ENCODE data around the gene MIF4GD. TPM values are rescaled to one million over a fixed set of nuclear protein-coding genes. Genes with fewer than 3 reads are reported as not detected.

Gene MIF4GD
- total RNA-seq = 10 to 100 TPM; 29.4 to 32.4 TPM
- polyA plus RNA-seq (2013, experiment 1 of 2) = 45.8 TPM
- 37.1 TPM for polyA plus RNA-seq (2013, experiment 2 of 2)
- total RNA-seq = 12.9 to 30.8 (median 22.2) reads per million in 172 experiments

GRCh38 chr17:75270966-75271232 is at the start of gene MIF4GD:
Gene MIF4GD, minus strand, starts transcription at chr17:75271231. Its CDS starts 1,036 bp downstream, at chr17:75270195.
- H3K27ac Mint-ChIP-seq = peak within 1 kb of the TSS; percentile 83
- peak within 1 kb of the TSS; percentile 85 for H3K4me3 Mint-ChIP-seq
- TF ChIP-seq CTCF (IDR thresholded peaks at IDR 0.05) = no peak

GRCh38 chr17:75319904-75320691 is 49.1 kb upstream of the MIF4GD start:
- peaks cover 9% of the 10 kb centered on the region for H3K4me1 Mint-ChIP-seq (ENCODE audit: low read depth)
- no peak for DNase-seq
- peaks cover 0 to 3% of the 10 kb centered on the region in 2 experiments for H3K9me3 ChIP-seq (ENCODE audit: control insufficient read depth in 1 of 2, insufficient read depth in 1 of 2, low read length in 2 of 2)
- no peaks in the 10 kb centered on the region for H3K27me3 Mint-ChIP-seq
- TF ChIP-seq CTCF (IDR thresholded peaks at IDR 0.05) = no peak
- H3K36me3 Mint-ChIP-seq (ENCODE audit: low read depth) = peaks cover 59% of the 10 kb centered on the region
- no peak overlapping the region for H3K27ac Mint-ChIP-seq
- H3K36me3 ChIP-seq (ENCODE audit: insufficient read depth, low read length) = peaks cover 58% of the 10 kb centered on the region
- no peaks in the 10 kb centered on the region for H3K27me3 ChIP-seq (ENCODE audit: control insufficient read depth in 1 of 2, insufficient read depth in 2 of 2, low read length in 2 of 2)
- no peak overlapping the region for H3K27ac ChIP-seq (ENCODE audit: low read depth in 1 of 2, low read length in 2 of 2)
- no peak for ATAC-seq (ENCODE audit: poor library complexity)
- intact Hi-C loops (cut with DNase I, micrococcal nuclease) = no loop called here
- H3K4me3 Mint-ChIP-seq = no peak overlapping the region
- peaks cover 11% of the 10 kb centered on the region for H3K4me1 ChIP-seq (ENCODE audit: insufficient read depth, low read length)
- CTCF ChIA-PET = interaction anchor here (1.0 to 3.5 kb wide), 2 partner anchors 84 to 92 kb away, joined by 3 to 46 read pairs; no protein-coding TSS in a partner anchor
- H3K4me3 ChIP-seq (ENCODE audit: low read length) = no peak overlapping the region
- POLR2A ChIA-PET = no interaction called here
- no peaks in the 10 kb centered on the region for H3K9me3 Mint-ChIP-seq

More at GRCh38 chr17:75270966-75271232, at the start of gene MIF4GD:
- Histone ChIP-seq H3K27ac (ENCODE audit: low read depth in 1 of 2, low read length in 2 of 2) (peak within 1 kb of the TSS; percentile 85 to 88), H3K4me1 (ENCODE audit: insufficient read depth, low read length) (peaks cover 40% of the 10 kb centered on the region), H3K27me3 (ENCODE audit: control insufficient read depth in 1 of 2, insufficient read depth in 2 of 2, low read length in 2 of 2) (no peaks in the 10 kb centered on the region), H3K9me3 (ENCODE audit: control insufficient read depth in 1 of 2, insufficient read depth in 1 of 2, low read length in 2 of 2) (no peaks in the 10 kb centered on the region), H3K36me3 (ENCODE audit: insufficient read depth, low read length) (peaks cover 21% of the 10 kb centered on the region), H3K4me3 (ENCODE audit: low read length) (peak within 1 kb of the TSS; percentile 95)
- DNase-seq (no peak), ATAC-seq (ENCODE audit: poor library complexity) (no peak)
- intact Hi-C loops (cut with DNase I, micrococcal nuclease) = loop anchor here (1.0 to 5.0 kb wide), 4 partner anchors 10 to 396 kb away; partner anchors contain the start of genes SLC25A19 (in 2 of the 2), GGA3 (in 1 of the 2), MRPS7 (in 1 of the 2) and RECQL5 (in 1 of the 2)
- POLR2A ChIA-PET = interaction anchor here (0.6 to 3.3 kb wide), 41 partner anchors 9 to 604 kb away, joined by 3 to 181 read pairs (median 5); partner anchors contain the start of genes ARMC7, FDXR, GGA3 and GRB2
- CTCF ChIA-PET = interaction anchor here (0.5 to 3.2 kb wide), 35 partner anchors 9 to 482 kb away, joined by 3 to 83 read pairs (median 5); partner anchors contain the start of genes GGA3, GRB2, MRPS7 and NUP85
- H3K4me1 Mint-ChIP-seq (ENCODE audit: low read depth) = peaks cover 21% of the 10 kb centered on the region
- peaks cover 24% of the 10 kb centered on the region for H3K36me3 Mint-ChIP-seq (ENCODE audit: low read depth)
- H3K27me3 Mint-ChIP-seq = no peaks in the 10 kb centered on the region
- H3K9me3 Mint-ChIP-seq = no peaks in the 10 kb centered on the region

GRCh38 chr17:75318615-75319222 is 47.7 kb upstream of the MIF4GD start:
- H3K4me1 Mint-ChIP-seq (ENCODE audit: low read depth) = peaks cover 10% of the 10 kb centered on the region
- no peaks in the 10 kb centered on the region for H3K27me3 Mint-ChIP-seq
- peaks cover 0 to 3% of the 10 kb centered on the region in 2 experiments for H3K9me3 ChIP-seq (ENCODE audit: control insufficient read depth in 1 of 2, insufficient read depth in 1 of 2, low read length in 2 of 2)
- POLR2A ChIA-PET = interaction anchor here (0.9 kb wide), 1 partner anchor 87 kb away, joined by 3 read pairs; the partner anchor contains the start of gene GRB2
- H3K27ac Mint-ChIP-seq = no peak overlapping the region
- TF ChIP-seq CTCF (IDR thresholded peaks at IDR 0.05) = no peak
- DNase-seq (no peak), ATAC-seq (ENCODE audit: poor library complexity) (no peak)
- no peaks in the 10 kb centered on the region for H3K9me3 Mint-ChIP-seq
- peaks cover 52% of the 10 kb centered on the region for H3K36me3 Mint-ChIP-seq (ENCODE audit: low read depth)
- peaks cover 52% of the 10 kb centered on the region for H3K36me3 ChIP-seq (ENCODE audit: insufficient read depth, low read length)
- H3K4me3 ChIP-seq (ENCODE audit: low read length) = no peak overlapping the region
- intact Hi-C loops (cut with DNase I, micrococcal nuclease) = no loop called here
- H3K4me3 Mint-ChIP-seq = no peak overlapping the region
- H3K27ac ChIP-seq (ENCODE audit: low read depth in 1 of 2, low read length in 2 of 2) = no peak overlapping the region
- no peaks in the 10 kb centered on the region for H3K27me3 ChIP-seq (ENCODE audit: control insufficient read depth in 1 of 2, insufficient read depth in 2 of 2, low read length in 2 of 2)
- H3K4me1 ChIP-seq (ENCODE audit: insufficient read depth, low read length) = peaks cover 11% of the 10 kb centered on the region
- CTCF ChIA-PET = interaction anchor here (1.2 kb wide), 1 partner anchor 135 kb away, joined by 3 read pairs; no protein-coding TSS in a partner anchor

All from CD4-positive, alpha-beta T cell (primary cell).